HepG2 (cell line): ENCODE results near the gene ACBD6. TPM values are rescaled to one million over a fixed set of nuclear protein-coding genes. Genes with fewer than 3 reads are reported as not detected.

Experiments used
- ATAC-seq: fragments of 200-7000 bp; cut with Tn5 transposase; 3 replicates; pipeline ENCODE4 v1.9.1; 2020; ENCODE audit warnings: mild to moderate bottlenecking, moderate library complexity
- BruUV-seq: library from RNA; stranded (reverse); fragments of 400-500 nt; replicated peaks from 2 replicates; lab custom pipeline; 2021; lab: Mats Ljungman, UMichigan
- CTCF ChIA-PET: fragments of 300-600 bp; formaldehyde crosslinking; extraction: SDS; loops from one replicate; lab custom pipeline; 2021; ENCODE audit warnings: low total read pairs, inconsistent platforms, low intra/inter-chr PET ratio; lab: Yijun Ruan, JAX
- POLR2A ChIA-PET: fragments of 350-600 bp; sonication (Branson Sonifier 250); formaldehyde crosslinking; loops from one replicate; lab custom pipeline; 2020; ENCODE audit warnings: antibody characterized with exemption, inconsistent platforms; lab: Yijun Ruan, JAX
- DNase-seq: peaks from one replicate; pipeline ENCODE4 v3.0.0-alpha.2; 2015; ENCODE audit warnings: low spot score
- FAIRE-seq: peaks from 3 replicates; lab custom pipeline; 2011; peaks lifted over from hg19 to GRCh38; lab: Jason Lieb, UNC
- H2AFZ ChIP-seq: one replicate; pipeline ENCODE4 v1.6.1; 2011; ENCODE audit warnings: low read length, inconsistent platforms
- H3K27ac ChIP-seq: fragments of 300-600 bp; 3 replicates; pipeline ENCODE4 v1.8.0; 2011; ENCODE audit warnings: mixed run types, mild to moderate bottlenecking, mixed read lengths, low read length, inconsistent platforms; ENCODE audit not compliant: insufficient read depth; ENCODE audit errors: extremely low read length
- H3K27me3 ChIP-seq, 2 experiments: fragments of 200-600 bp in 1 of 2; 2 replicates in 1 of 2; 3 replicates in 1 of 2; pipeline versions ENCODE4 v1.6.0 to v1.8.0; 2011; ENCODE audit warnings: low read length in 2 of 2, mild to moderate bottlenecking in 2 of 2, moderate library complexity in 2 of 2, inconsistent platforms in 1 of 2; ENCODE audit not compliant: insufficient read depth in 2 of 2, control insufficient read depth in 1 of 2
- H3K36me3 ChIP-seq, 2 experiments: fragments of 200-600 bp in 1 of 2; replicated peaks in 1 of 2; 2 replicates in 1 of 2; 3 replicates in 1 of 2; pipeline versions ENCODE4 v1.5.1 to v1.8.0; 2011; ENCODE audit warnings: low read length in 2 of 2, inconsistent platforms in 1 of 2; ENCODE audit not compliant: insufficient read depth in 2 of 2, control insufficient read depth in 1 of 2
- H3K4me1 ChIP-seq: 2 replicates; pipeline ENCODE4 v1.5.1; 2012; ENCODE audit warnings: low read length, inconsistent platforms; ENCODE audit not compliant: insufficient read depth
- H3K4me2 ChIP-seq: 2 replicates; pipeline ENCODE4 v1.6.0; 2011; ENCODE audit warnings: low read depth, low read length, inconsistent platforms
- H3K4me3 ChIP-seq, 3 experiments: fragments of 200-600 bp in 1 of 3; sonication (generic), shearing (Covaris generic) in 1 of 3; replicated peaks in 1 of 3; 2 replicates each; pipeline ENCODE4 v1.5.1; 2011 to 2016; ENCODE audit warnings: low read length in 3 of 3, inconsistent platforms in 2 of 3, low read depth in 2 of 3, mild to moderate bottlenecking in 2 of 3, control low read depth in 1 of 3, mixed read lengths in 1 of 3; ENCODE audit not compliant: insufficient read depth in 1 of 3
- H3K79me2 ChIP-seq: one replicate; pipeline ENCODE4 v1.6.1; 2011; ENCODE audit warnings: low read length, inconsistent platforms; ENCODE audit not compliant: insufficient read depth
- H3K9ac ChIP-seq: 2 replicates; pipeline ENCODE4 v1.6.0; 2011; ENCODE audit warnings: mild to moderate bottlenecking, low read depth, low read length, inconsistent platforms; ENCODE audit not compliant: insufficient read depth
- H3K9me3 ChIP-seq: 2 replicates; pipeline ENCODE4 v1.5.1; 2012; ENCODE audit warnings: mild to moderate bottlenecking, low read length
- H4K20me1 ChIP-seq: 2 replicates; pipeline ENCODE4 v1.6.0; 2011; ENCODE audit warnings: inconsistent platforms, mild to moderate bottlenecking, low read length, moderate library complexity; ENCODE audit not compliant: insufficient read depth
- ATF1 ChIP-seq: IDR thresholded peaks from 2 replicates; pipeline ENCODE4 v1.6.1; 2016; ENCODE audit warnings: mild to moderate bottlenecking, control low read depth
- ELF4 ChIP-seq: sonication (generic); formaldehyde crosslinking; IDR thresholded peaks from 2 replicates; pipeline ENCODE4 v1.5.0; 2020; ENCODE audit warnings: missing genetic modification reagents, mild to moderate bottlenecking, moderate library complexity, borderline replicate concordance
- FOXM1 ChIP-seq: sonication (generic); formaldehyde crosslinking; IDR thresholded peaks from 2 replicates; pipeline ENCODE4 v1.5.0; 2020; ENCODE audit warnings: missing genetic modification reagents
- IRX3 ChIP-seq: sonication (generic); formaldehyde crosslinking; IDR thresholded peaks from 2 replicates; pipeline ENCODE4 v1.8.1; 2023; ENCODE audit warnings: mild to moderate bottlenecking, low read depth, missing genetic modification reagents, borderline replicate concordance
- KLF15 ChIP-seq: sonication (generic); formaldehyde crosslinking; IDR thresholded peaks from 2 replicates; pipeline ENCODE4 v1.8.1; 2023; ENCODE audit warnings: borderline replicate concordance, mild to moderate bottlenecking, inconsistent platforms, missing genetic modification reagents, mixed read lengths
- MIXL1 ChIP-seq: IDR thresholded peaks from 2 replicates; pipeline ENCODE4 v1.6.1; 2016
- SALL1 ChIP-seq: sonication (generic); formaldehyde crosslinking; IDR thresholded peaks from 2 replicates; pipeline ENCODE4 v1.8.0; 2022; ENCODE audit warnings: mild to moderate bottlenecking, missing genetic modification reagents
- SOX5 ChIP-seq: IDR thresholded peaks from 2 replicates; pipeline ENCODE4 v1.6.1; 2016; ENCODE audit warnings: borderline replicate concordance
- THYN1 ChIP-seq: sonication (generic); formaldehyde crosslinking; IDR thresholded peaks from 2 replicates; pipeline ENCODE4 v1.8.1; 2023; ENCODE audit warnings: low read depth, mild to moderate bottlenecking, moderate library complexity, missing genetic modification reagents, borderline replicate concordance
- ZNF234 ChIP-seq: sonication (generic); formaldehyde crosslinking; conservative IDR thresholded peaks from 2 replicates; pipeline ENCODE4 v1.5.1; 2020; ENCODE audit warnings: mild to moderate bottlenecking, missing genetic modification reagents
- ZNF34 ChIP-seq: sonication (generic); formaldehyde crosslinking; IDR thresholded peaks from 2 replicates; pipeline ENCODE4 v1.4.0; 2020; ENCODE audit warnings: mild to moderate bottlenecking, missing genetic modification reagents, borderline replicate concordance
- ZNF383 ChIP-seq: sonication (generic); formaldehyde crosslinking; IDR thresholded peaks from 2 replicates; pipeline ENCODE4 v1.4.0; 2020; ENCODE audit warnings: missing genetic modification reagents, mild to moderate bottlenecking, borderline replicate concordance
- ZNF781 ChIP-seq: sonication (generic); formaldehyde crosslinking; IDR thresholded peaks from 2 replicates; pipeline ENCODE4 v1.5.1; 2020; ENCODE audit warnings: borderline replicate concordance, mild to moderate bottlenecking, missing genetic modification reagents; ENCODE audit errors: not compliant biosample characterization
- ZNF790 ChIP-seq: sonication (generic); formaldehyde crosslinking; IDR thresholded peaks from 2 replicates; pipeline ENCODE4 v1.8.0; 2022; ENCODE audit warnings: missing genetic modification reagents, mild to moderate bottlenecking, borderline replicate concordance
- WGBS: methylation state at CpG from one replicate; pipeline ENCODE4 v1.1.6; 2017; ENCODE audit warnings: low lambda C conversion rate; 5-methylcytosine and 5-hydroxymethylcytosine counted together
- in situ Hi-C: cut with HindIII; loops from 2 replicates; pipeline ENCODE4 v1.10.0; 2017; ENCODE audit warnings: low pct_unique_long_range_greater_than_20kb; ENCODE audit not compliant: extremely low pct_ligation_motif_present
- intact Hi-C: fragments of 100-400 bp; cut with micrococcal nuclease; formaldehyde crosslinking; loops from one replicate; pipeline ENCODE4 v1.10.0; 2022; ENCODE audit not compliant: unreplicated experiment
- polyA plus RNA-seq, 8 experiments: library from polyadenylated mRNA; depleted of rRNA in 3 of 8; stranded (reverse) in 7 of 8; unstranded in 1 of 8; fragments of >200 nt; fragmentation: Illumina TruSeq in 4 of 8; extraction: Trizol in 4 of 8; gene quantifications; 2 replicates each; pipeline versions ENCODE4 v1.2.1 to v1.2.3, GENCODE V29; 2011 to 2016; ENCODE audit warnings: low read depth in 4 of 8, missing spikeins in 1 of 8, mixed read lengths in 1 of 8; ENCODE audit not compliant: insufficient read depth in 1 of 8
- total RNA-seq, 5 experiments: library from RNA; depleted of rRNA; stranded (reverse); fragments of >200 nt; fragmentation: Illumina TruSeq; extraction: Trizol; gene quantifications; 2 replicates each; pipeline ENCODE4 v1.2.3, GENCODE V29; 2016; ENCODE audit warnings: low read depth in 1 of 5
- TF ChIP-seq, protein P1 (sequence below): IDR thresholded peaks from 2 replicates; pipeline ENCODE4 v1.6.1; 2016; ENCODE audit warnings: low read depth, missing genetic modification reagents, missing compliant biosample characterization

Gene ACBD6
- total and polyA plus RNA-seq, 2 of the 13 experiments (the other 11 are each of a cell fraction or from before 2014, with no cell fraction given): 33.5 to 47.2 TPM

DNA sequence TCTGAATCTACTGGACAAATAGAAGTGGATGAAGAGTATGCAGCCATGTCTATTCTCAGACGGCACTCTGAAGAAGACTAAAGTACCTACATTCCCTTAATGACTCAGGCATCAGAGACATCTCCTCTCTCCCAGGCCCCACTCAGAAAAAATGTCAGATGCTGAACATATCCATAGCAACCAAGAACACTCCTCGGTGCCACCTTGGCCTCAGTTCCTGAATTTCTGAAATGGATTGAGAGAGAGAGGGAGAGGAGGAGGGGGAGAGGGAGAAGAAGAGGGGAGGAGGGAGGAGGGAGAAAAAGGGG lies 40.4 kb upstream of the ACBD6 start (continued):
- TF ChIP-seq ZNF234 (CRISPR knock-in tag) (no peak), IRX3 (CRISPR knock-in tag) (no peak), THYN1 (CRISPR knock-in tag) (no peak), ZNF790 (no peak)
- TF ChIP-seq, protein P1, sequence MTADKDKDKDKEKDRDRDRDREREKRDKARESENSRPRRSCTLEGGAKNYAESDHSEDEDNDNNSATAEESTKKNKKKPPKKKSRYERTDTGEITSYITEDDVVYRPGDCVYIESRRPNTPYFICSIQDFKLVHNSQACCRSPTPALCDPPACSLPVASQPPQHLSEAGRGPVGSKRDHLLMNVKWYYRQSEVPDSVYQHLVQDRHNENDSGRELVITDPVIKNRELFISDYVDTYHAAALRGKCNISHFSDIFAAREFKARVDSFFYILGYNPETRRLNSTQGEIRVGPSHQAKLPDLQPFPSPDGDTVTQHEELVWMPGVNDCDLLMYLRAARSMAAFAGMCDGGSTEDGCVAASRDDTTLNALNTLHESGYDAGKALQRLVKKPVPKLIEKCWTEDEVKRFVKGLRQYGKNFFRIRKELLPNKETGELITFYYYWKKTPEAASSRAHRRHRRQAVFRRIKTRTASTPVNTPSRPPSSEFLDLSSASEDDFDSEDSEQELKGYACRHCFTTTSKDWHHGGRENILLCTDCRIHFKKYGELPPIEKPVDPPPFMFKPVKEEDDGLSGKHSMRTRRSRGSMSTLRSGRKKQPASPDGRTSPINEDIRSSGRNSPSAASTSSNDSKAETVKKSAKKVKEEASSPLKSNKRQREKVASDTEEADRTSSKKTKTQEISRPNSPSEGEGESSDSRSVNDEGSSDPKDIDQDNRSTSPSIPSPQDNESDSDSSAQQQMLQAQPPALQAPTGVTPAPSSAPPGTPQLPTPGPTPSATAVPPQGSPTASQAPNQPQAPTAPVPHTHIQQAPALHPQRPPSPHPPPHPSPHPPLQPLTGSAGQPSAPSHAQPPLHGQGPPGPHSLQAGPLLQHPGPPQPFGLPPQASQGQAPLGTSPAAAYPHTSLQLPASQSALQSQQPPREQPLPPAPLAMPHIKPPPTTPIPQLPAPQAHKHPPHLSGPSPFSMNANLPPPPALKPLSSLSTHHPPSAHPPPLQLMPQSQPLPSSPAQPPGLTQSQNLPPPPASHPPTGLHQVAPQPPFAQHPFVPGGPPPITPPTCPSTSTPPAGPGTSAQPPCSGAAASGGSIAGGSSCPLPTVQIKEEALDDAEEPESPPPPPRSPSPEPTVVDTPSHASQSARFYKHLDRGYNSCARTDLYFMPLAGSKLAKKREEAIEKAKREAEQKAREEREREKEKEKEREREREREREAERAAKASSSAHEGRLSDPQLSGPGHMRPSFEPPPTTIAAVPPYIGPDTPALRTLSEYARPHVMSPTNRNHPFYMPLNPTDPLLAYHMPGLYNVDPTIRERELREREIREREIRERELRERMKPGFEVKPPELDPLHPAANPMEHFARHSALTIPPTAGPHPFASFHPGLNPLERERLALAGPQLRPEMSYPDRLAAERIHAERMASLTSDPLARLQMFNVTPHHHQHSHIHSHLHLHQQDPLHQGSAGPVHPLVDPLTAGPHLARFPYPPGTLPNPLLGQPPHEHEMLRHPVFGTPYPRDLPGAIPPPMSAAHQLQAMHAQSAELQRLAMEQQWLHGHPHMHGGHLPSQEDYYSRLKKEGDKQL (CRISPR knock-in tag): no peak

DNA sequence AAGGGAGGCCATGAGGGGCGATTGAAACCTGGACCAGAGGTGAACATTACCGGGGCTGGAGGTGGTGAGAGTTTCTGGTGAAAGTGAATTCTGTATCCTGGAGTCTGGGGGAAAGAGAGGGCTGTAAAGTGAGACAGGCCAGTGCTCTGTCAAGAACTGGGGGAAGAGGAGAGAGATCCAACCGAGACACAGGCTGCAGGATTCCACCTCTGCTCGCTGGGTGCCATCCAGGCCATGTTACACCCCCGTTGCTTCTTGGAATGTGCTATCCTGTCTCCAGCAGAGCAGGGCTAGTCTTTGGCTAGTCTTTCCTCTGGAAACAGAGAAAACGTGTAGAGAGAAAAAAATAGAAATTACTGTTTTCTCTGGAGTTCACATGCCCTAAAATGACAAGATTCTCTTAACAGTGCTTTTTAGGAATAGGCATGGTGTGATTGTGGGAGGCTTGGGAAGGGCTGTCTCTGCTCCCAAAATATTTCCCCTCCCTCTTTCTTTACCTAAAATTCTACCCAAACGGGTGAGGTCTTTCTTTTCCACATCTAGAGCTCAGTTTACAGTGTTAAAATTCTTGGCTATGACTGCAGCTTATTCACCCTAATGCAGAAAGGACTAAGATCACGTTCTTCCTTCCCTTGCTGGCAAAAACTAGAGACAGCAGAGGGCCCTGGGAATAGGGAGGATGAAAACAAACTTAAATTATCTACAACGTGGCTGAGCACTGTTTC lies 39.9 kb upstream of the ACBD6 start:
- BruUV-seq: no TSS peak
- TF ChIP-seq ZNF781 (CRISPR knock-in tag) (no peak), ZNF34 (no peak), FOXM1 (no peak), SOX5 (CRISPR knock-in tag) (no peak), ELF4 (CRISPR knock-in tag) (no peak), MIXL1 (CRISPR knock-in tag) (no peak), ATF1 (CRISPR knock-in tag) (no peak), SALL1 (CRISPR knock-in tag) (no peak), ZNF383 (no peak), KLF15 (CRISPR knock-in tag) (no peak)

More for the DNA sequence above, 39.9 kb upstream of the ACBD6 start:
- FAIRE-seq: no peak
- Histone ChIP-seq H4K20me1 (no peaks in the 10 kb centered on the region), H3K79me2 (no peaks in the 10 kb centered on the region), H3K4me1 (no peaks in the 10 kb centered on the region), H3K27ac (no peak overlapping the region), H3K36me3 (no peaks in the 10 kb centered on the region), H3K4me3 (no peak overlapping the region), H3K27me3 (no peaks in the 10 kb centered on the region; a peak in 3 of 5 replicates), H3K4me2 (no peak overlapping the region), H2AFZ (no peak overlapping the region), H3K9ac (no peak overlapping the region), H3K9me3 (no peaks in the 10 kb centered on the region)
- CTCF ChIA-PET: no interaction called here
- intact Hi-C loops (no loop called here), in situ Hi-C loops (no loop called here)
- DNase-seq: no peak
- ATAC-seq: no peak
- 19% methylated on average over 9 of the region's 9 CpGs for WGBS
- POLR2A ChIA-PET: no interaction called here
